Sigmoid colon (tissue), 4 donors: ENCODE results near the gene SHC3.

Source experiments
- EP300 ChIP-seq, 4 donors: sonication (generic); formaldehyde crosslinking; IDR thresholded peaks; one replicate each; pipeline ENCODE4 v1.6.1; 2017; ENCODE audit warnings: antibody characterized with exemption in 4 of 4
- POLR2A ChIP-seq, 2 donors: fragments of 450-650 bp; IDR thresholded peaks; one replicate each; pipeline ENCODE4 v1.6.1; 2016; ENCODE audit warnings: antibody characterized with exemption in 2 of 2, mild to moderate bottlenecking in 2 of 2, moderate library complexity in 2 of 2
- POLR2AphosphoS5 ChIP-seq, 4 donors: sonication (generic); formaldehyde crosslinking; IDR thresholded peaks; one replicate each; pipeline ENCODE4 v1.6.1; 2017; ENCODE audit warnings: antibody characterized with exemption in 4 of 4
- TF ChIP-seq, protein P1 (sequence below), 4 experiments: fragments of 450-650 bp in 3 of 4; fragments of 200-600 bp in 1 of 4; IDR thresholded peaks; one replicate each; pipeline ENCODE4 v1.5.1; 2016 to 2019; ENCODE audit warnings: antibody characterized with exemption in 4 of 4, mild to moderate bottlenecking in 3 of 4, moderate library complexity in 2 of 4

DNA sequence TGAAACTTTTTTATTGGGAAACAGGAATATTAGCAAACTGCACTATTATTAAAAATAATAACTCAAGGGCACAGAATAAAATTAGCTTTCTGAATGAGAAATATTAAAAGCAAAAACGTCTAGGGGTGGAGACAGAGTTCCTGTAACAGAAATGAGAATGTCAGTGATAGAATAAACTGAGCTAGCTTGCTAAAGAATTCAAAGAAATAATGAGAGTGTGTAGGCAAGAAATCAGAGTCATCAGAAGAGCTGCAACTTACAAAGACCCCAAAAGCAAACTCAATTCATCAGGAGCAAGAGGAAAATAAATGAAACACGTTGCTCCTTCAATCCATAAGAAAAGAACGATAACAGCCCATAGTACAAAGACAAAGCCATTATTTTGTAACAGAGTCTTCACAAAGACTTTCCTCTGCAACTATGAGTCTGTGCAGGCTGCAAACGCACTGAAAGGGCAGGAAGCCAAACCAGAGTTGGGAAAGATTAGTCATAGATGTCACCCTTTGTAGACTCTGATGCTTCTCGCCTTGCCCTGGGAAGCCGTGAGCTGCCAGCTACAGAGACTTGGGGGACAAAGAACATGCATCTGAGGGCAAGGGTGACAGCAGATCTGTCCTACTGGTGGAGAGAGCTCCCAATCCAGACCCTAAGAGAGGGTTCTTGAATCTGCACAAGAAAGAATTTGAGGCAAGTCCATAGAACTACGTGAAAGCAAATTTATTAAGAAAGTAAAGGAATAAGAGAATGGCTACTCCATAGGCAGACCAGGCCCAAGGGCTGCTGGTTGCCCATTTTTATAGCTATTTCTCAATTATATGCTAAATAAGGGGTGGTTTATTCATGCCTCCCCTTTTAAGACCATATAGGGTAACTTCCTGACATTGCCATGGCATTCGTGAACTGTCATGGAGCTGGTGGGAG lies 40.8 kb downstream of the SHC3 start:
- TF ChIP-seq, protein P1, sequence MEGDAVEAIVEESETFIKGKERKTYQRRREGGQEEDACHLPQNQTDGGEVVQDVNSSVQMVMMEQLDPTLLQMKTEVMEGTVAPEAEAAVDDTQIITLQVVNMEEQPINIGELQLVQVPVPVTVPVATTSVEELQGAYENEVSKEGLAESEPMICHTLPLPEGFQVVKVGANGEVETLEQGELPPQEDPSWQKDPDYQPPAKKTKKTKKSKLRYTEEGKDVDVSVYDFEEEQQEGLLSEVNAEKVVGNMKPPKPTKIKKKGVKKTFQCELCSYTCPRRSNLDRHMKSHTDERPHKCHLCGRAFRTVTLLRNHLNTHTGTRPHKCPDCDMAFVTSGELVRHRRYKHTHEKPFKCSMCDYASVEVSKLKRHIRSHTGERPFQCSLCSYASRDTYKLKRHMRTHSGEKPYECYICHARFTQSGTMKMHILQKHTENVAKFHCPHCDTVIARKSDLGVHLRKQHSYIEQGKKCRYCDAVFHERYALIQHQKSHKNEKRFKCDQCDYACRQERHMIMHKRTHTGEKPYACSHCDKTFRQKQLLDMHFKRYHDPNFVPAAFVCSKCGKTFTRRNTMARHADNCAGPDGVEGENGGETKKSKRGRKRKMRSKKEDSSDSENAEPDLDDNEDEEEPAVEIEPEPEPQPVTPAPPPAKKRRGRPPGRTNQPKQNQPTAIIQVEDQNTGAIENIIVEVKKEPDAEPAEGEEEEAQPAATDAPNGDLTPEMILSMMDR (IDR thresholded peaks at IDR 0.05) = no peak
- TF ChIP-seq POLR2AphosphoS5 (IDR thresholded peaks at IDR 0.05) (peak in 3 of 4 donors; percentile 70 to 83 (median 78)), POLR2A (IDR thresholded peaks at IDR 0.05) (no peak), EP300 (IDR thresholded peaks at IDR 0.05) (no peak)
